GM21360 (cell line): ENCODE results near the gene CTBP2.

Experiments
- ATAC-seq: cut with Tn5 transposase; IDR thresholded peaks from one replicate; pipeline ENCODE4 v1.9.1; 2021; ENCODE audit warnings: mild to moderate bottlenecking, moderate library complexity; ENCODE audit not compliant: unreplicated experiment

The CTBP2 gene

DNA sequence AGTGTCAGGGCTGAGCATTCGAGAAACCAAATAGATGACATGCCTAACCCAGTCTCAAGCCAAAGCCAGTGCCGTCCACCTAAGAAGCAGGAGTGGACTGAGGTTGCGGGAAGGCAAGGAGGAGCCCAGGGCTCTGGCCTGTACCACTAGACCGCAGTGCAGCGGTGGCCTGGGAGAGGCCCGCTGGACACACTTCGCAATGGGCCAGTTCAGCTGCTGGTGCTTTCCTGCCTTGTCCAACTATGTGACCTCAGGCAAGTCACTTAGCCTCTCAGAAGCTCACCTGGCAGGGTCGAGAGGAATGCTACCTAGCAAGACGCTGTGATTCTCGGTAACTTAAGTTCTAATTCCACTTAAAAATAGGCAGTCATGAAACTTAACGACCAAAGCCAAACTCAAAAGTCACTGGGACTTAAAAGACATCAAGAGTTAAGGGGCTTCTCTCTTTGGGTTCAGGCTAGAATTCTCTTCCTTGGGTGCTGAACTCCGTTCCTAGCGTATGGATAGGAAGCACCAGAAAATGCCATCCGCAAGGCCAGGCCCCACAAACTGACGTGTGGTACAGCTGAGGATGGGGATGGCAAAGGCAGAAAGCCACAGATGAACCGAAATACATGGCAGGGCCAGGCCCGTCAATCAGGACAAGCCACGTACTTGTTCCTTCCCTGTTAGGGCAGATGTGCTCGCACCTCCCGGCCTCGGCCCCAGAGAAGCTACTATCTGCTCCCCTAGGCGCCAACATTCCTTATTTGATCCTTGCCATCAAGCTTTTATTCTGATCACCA is 34.2 kb downstream of the CTBP2 start:
- ATAC-seq = no peak

DNA sequence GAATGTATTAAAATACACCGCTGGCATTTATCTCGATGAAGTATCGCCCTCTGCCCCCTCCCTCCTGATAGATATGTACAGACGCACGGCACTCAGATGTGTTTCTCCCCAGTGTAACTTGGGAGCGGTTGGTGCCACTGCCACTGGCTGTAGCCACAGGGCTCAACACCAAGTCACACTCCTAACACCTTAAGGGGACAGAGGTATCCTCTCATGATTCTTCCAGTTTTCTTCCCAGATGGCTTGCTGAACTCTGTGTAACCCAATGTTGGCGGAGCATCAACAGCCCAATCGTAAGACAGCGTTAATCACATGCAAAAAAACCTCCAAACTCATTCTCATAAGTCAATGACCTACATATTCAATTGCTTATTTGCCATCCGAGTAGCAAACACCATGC is 35.5 kb downstream of the CTBP2 start:
- ATAC-seq = no peak

DNA sequence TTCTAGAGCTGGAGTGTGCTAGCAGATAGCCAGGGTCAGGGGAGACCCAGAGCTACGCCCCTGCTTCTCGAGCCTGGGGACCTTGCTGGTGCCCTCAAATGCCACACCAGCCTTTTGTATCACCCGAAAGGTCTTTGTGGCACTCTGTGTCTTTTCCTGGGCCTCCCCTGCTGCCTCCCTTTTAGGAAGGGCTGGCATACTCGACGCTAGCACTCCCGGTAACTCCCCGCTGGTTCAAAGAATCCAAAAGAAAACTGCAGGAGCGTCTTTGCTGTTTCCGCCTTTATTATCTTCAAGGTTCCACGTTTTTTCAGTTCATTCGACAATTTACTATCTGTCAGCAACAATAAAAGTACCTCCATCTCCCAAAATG is 36.3 kb downstream of the CTBP2 start:
- ATAC-seq = no peak

DNA sequence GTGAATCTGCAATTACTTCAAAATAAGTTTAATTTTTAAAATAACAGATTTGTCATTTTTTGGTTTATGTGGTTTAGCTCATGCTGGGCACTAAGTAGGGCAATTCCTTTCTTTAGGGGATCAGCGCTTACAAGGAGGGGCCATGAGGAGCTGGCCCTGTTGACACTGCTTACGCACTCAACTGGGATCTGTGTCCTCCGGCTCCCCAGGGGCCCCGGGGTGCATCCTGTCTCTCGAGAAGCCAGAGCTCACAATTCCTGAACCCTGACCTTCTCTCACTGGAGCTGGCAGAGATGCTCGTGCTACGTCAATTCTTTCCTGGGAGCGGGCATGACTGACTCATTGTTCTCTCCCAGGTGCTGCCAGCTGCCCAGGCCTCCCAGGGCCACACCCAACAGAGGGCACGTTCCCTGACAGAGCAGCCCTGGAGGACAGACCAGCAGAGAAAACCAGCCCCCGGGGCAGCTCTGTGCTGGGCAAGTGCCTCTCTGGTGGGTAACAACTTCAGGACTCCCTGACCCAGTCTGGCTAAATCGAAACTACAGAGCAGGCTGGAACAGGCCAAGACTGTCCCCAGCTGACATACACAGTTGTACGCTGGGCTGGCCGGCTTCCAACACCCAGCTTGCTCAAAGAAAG is 36.8 kb downstream of the CTBP2 start:
- no peak for ATAC-seq

DNA sequence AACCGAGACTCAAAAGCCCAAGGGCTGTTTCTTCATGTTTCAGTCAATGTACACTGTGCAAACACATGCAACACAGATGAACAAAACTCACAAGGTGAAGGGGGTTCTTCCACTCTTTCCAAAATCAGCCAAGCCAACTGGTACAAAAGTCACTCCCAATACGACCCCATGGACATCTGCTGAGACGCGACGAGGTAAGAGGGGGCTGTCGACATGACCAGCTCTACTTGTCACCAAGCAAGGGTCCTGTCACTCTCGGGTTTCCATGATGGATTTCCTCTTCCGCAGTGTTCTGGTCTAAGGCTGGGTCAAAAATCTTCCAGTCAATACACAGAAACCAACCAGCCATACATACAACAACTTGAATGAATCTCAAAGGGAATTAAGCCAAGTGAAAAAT is 37.8 kb downstream of the CTBP2 start:
- ATAC-seq = no peak

DNA sequence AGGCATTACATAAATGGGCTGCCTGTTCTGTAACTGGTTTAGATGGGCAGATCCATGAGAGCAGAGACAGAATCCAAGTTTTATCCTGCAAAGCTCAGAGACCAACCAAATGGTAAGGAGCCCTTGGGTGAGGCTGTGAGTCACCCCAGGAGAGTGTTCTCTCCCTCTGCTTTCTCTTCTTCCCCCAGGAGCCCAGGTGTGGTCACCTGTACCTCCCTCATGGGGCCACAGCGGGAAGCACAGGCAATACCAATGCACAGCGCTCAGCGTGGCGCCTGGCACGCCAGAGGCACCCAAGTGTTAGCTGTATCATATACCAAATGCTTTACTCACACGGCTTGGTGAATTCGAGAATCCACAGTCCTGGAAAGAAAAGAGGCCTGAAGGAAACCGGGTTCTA is 39.4 kb downstream of the CTBP2 start:
- ATAC-seq = no peak

DNA sequence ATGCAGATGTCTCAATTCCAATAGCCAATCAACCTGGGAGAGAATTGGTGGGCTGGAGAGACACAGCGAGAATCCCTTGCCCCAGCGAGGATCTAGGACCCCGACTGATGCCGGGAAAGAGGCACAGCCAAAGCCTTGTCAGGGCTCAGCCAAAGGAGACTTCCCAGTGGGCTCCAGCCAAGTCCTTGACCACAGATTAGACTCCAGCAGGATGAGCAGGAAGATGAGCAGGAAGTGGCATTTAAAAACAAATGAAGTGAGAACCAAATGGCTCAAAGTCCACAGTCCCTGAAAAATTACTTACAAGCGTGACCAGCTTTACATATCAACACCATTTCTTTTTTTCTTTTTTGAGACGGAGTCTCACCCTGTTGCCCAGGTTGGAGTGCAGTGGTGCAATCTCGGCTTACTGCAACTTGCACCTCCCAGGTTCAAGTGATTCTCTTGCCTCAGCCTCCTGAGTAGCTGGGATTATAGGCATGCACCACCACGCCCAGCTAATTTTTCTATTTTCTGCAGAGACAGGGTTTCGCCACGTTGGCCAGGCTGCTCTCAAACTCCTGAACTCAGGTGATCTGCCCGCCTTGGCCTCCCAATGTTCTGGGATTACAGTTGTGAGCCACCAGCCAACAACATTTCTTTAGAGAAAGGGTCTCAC is 40.2 kb downstream of the CTBP2 start:
- no peak for ATAC-seq

DNA sequence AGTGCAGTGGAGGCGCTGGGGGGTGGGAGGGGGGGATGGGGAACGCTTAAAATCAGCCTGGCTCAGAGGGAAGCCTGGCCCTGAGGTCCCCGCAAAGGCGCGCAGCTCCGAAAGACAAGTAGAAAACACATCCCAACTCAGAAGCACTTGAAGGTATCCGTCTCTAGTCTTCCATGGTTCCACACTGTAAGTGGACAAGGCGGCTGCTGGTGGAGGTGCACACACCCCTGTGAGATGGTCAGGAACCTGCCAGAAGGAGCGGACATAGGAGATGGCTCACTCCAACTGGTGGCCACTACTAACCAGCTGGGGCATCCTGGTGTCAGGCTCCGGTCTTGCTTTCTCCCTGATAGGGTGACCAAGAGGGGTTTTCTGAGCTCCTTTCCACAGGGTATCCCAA is 41.7 kb downstream of the CTBP2 start:
- ATAC-seq = no peak

DNA sequence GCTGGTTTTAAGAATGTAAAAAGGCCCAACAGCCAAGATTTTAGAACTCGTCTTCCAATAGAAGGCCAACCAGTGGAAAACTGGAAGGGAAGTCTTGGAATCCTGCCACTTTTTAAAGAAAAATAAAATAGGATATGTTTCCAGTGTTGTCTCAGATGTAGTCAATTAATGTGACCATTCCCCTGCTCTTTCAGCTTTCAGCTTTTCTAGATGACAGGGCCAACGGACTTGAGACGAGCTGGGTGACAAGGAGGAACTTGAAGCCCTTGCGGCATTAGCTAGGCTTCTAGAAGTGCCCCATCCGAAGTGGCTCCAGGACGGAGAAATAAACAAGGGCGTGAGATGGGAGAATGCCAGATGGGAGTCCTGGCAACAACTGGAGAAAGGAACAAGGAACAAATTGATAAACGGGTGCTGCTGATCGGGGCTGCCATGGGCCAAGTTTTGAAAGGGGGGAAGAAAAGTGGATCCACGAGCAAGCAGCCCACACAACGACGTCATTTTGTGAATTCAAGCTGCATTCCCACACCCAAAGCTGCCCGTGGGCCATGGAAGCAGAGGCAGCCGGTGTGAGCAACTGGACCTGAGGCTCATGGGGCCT is 42.3 kb downstream of the CTBP2 start:
- no peak for ATAC-seq

DNA sequence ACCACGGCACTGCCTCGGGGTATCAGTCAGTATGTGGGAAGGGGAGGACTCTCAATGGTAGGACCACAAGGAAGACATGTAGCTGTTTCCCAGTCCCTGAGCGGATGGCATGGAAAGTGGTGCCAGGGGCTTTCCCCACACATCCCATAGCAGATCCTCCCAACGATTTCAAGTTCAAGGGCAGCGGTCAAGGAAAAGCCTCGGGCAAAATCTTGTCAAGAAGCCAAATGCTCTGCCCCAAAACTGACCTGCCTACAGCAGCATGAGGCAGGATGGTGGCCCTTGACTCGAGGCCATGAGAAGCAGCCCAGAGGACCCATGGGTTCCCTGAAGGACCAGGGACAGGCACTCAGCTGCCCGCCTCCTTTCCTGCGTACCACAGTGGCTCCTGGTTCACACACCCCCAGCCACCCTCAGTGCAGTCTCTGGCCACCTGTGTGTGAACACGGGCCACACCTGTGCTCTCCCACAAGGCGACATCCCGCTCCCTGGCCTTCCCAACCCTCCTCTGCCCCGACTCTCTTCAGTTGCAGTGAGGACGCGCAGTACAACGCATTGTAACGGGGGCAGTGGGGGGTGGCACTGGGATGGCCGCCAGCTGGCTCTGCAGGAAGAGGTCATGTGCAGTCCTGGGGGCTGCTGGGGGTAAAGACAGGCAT is 43.6 kb downstream of the CTBP2 start:
- ATAC-seq = no peak

DNA sequence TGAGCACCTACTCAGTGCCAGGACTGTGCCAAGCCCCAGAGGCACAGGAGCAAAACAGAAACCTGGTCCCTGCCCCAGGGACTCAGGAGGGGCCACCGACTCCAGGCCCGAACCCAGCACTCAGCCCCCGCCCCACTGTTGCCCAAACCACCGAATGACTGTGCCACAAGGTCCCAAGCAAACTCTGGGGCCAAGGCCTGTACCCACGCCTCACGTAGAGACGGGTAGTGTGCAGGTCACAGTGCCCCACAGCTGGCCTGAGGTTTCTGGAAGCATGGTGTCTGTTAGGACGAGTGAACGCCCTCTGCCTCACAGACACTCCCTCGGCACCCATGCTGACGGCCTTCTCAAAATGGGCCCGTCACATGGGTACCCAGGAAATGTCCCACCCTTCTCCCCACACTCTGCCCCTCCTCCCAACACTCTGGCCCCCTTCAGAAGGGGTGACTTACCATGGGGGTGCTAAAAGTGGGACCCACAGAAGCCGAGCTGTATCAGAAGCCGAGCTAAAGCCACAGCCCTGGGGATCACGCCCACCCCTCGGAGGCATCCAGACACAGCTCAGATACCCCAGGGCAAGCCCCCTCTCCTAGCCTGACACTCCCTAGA is 44.2 kb downstream of the CTBP2 start:
- ATAC-seq = no peak

DNA sequence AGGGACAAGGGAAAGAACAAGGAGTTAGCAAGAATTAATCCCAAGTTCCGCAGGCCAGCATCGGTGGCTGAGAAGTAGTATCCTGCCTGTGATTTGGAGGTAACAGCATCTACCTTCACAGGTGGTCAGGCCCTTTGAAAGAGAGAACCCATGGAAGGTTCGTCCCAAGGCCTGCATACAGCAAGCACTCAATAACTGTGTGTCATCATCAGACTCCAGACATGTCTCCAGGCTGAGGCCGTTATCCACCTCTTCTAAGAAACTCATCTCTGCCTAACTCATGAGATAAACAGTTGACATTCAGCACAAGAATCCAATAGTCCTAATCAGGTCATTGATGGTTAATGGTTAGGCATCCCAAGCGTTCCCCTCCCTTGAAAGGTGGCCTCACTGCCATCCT is 45.0 kb downstream of the CTBP2 start:
- no peak for ATAC-seq

DNA sequence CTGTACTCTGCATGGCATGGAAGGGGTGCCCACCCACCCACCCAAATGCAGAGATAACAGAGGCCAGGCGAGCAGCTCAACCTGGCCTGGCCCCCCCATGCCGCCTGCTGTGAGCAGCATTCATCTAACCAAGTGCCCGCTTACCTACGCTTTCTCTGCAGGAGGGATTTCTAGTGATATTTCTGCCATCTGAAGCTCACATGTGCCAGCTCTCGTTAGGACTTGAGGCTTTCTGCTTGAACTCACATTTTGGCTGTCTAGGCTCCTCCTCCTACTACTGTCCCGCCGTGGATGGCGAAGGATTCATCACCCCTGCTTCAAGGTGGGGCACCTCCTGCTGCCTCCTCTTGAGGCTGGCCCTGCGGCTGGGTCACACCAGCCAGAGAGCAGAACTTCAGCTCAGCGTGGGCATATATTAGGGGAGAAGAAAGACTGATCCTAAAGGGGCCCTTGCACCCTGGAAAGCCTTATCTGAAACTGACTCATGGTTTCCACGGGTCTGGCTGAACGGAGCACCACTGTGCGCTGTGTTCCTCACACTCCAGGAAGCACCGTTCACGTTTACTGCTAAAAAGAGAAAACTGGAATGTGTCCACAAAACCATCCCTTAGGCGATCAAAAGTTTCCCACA is 45.5 kb downstream of the CTBP2 start:
- no peak for ATAC-seq

DNA sequence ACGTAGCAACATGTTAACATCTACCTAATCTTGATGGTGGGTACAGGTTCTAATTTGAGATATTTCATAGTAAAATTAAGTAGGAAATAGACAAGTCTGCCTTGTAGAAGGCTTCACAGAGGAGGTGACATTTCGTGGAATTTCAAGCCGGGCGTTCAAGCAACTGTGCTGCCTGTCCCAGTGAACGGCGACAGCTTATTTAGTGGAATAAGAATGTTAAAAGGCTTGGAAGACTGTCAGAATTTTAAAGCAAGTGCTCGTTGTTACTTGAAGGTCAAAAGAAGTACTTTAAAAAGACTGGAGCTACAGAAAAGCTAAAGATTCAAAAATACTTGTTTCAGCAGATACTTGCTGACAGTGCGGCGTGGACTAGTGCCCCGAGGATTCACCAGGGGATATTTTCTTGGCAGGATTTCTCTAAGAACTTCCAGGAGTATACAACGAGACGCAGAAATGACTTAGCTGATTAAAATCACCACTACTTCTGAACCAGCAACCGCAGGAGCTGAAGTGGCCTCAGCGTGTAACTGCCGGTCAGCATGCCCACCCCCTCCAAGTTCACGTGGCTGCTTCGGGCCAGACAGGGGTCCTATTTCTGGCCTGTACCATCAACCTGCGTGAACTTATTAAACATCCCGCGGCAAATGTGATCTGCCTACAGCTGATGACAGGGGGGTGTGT is 46.5 kb downstream of the CTBP2 start:
- ATAC-seq = no peak

DNA sequence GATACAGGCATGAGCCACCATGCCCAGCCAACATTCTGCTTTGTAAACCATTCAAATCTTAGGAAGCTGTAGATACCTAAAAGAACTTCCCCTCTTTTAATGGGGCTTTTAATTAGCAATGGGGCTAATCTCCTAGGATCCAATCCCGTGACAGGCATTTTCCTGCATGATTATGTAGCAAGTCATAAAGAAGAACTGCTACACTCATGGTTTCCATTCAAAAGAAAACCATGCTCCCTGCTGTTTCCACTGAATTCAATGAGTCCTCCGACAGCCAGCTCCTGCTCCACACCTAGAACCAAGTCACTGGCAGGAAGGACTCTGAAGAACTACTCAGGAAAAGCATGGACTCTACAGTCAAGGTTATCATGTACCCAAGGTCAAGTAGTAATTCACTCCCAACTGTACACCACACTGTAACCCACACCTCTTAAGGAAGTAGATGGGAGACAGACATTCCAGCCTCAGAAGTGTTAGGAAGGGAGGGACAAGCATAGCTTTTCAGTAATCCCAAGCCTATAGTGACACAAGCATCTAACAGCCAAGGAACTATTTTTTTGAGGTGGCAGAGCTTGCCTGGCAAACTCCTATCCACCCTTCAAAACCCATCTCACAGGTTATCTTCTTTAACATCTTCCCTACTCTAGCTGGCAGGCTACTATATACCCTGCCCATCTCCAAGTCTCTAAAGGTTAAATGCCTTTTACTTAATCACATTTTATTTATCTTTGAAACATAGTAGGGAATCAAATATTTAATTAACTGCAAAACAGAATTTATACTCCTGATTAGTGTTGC is 47.5 kb downstream of the CTBP2 start:
- ATAC-seq = no peak

DNA sequence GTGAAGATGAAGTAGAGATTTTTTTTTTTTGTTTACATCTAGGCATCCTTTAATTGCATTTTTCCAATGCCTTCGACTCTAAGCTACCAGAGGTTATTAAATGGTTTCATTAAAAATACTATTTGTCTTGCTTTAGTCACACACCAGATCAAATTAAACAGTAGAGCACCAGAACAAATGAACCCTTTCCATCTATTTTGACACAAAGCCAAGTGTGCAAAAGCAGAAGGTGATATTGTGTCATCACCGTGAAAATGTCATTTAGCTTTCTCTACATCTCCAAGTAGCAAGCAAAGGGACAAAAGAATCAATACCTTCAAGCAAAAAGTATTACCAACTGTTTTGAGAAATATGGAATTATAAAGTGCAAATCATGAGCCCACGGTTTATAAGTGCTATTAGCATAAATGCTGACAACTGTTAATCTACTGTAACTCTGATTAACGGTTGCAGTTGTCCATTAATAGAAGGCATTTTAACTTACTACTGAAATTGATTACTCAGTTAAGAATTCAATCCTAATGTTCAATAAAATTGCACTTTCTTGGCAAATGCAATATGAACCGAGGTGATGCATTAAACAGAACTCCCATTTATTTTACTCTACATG is 49.1 kb downstream of the CTBP2 start:
- ATAC-seq = no peak

DNA sequence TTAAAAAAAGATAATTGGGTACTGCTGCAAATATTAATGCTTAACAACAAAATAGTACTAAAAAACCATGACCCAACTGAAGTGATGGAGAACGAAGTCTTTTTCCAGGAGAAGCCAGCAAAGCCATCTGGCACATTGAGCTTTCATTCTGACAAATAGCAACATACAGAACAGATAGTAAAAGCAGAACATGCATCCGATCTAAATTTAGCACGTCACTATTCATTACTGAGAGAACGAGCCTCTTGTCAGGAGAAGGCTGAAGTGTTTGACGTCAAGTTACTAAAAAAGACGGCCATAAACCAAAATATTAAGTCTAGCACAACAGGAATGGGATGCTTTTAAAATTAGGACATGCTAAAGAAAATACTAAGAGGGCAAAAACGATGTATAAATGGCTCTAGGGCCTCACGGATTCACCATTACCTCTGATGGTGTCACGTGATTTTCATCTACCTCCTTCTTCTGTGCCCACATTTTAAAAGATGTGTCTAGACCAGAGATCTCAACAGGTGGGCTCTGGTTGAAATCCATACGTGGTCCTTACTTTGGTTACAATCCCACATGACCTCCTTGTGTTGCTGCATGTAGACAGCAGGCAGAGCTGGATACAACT is 52.3 kb downstream of the CTBP2 start:
- no peak for ATAC-seq
